ENCODE measurements around the gene NEXN. TPM values are rescaled to one million over a fixed set of nuclear protein-coding genes. Genes with fewer than 3 reads are reported as not detected.
"Not testable (repeated sequence)": the region's sequence is repeated elsewhere in the genome, so short reads cannot be mapped to it uniquely, and the experiment has no call there.

The NEXN gene
- total RNA-seq, 1 donor: 17.6 TPM

- H3K4me3 ChIP-seq (ENCODE audit: low read depth, low read length): no peak overlapping the region
- no peak for TF ChIP-seq CTCF (IDR thresholded peaks at IDR 0.05; ENCODE audit: insufficient read depth, low read length)
- no peak for DNase-seq (ENCODE audit: low read depth)
These were observed 11.4 kb downstream of the NEXN start for GRCh38 chr1:77899647-77900320.

- peak; percentile 82 for TF ChIP-seq CTCF (IDR thresholded peaks at IDR 0.05; ENCODE audit: insufficient read depth, low read length)
- DNase-seq (ENCODE audit: low read depth): peak; percentile 81
- H3K4me3 ChIP-seq (ENCODE audit: low read depth, low read length): no peak overlapping the region
These were observed 12.4 kb downstream of the NEXN start for GRCh38 chr1:77900687-77901293.

GRCh38 chr1:77905603-77906002, 17.2 kb downstream of the NEXN start:
- no peak for DNase-seq (ENCODE audit: low read depth)
- TF ChIP-seq CTCF (IDR thresholded peaks at IDR 0.05; ENCODE audit: insufficient read depth, low read length): no peak
- H3K4me3 ChIP-seq (ENCODE audit: low read depth, low read length): no peak overlapping the region

DNA sequence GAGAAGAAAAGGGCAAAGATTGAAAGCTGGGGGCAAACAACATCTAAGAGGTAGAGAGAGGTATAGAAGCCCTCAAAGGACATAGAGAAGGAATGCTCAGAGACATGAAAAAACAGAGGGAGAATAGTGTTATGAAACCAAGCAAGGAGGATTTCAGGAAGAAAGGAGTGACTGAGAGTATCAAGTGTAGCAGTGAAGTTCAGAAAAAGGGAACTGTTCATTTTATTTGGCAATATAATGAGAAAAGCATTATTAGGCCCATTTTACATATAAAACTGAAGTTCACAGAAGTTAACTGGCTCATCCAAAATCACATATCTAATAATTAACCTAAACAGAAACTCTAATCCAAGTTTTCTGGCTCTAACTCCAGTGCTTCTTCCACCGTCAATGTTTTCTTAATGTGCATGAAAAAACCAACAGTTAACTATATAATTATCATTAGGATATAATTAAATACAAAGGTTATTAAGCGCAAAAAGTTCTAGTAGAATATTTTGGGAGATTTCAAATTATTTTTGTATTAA, 17.7 kb downstream of the NEXN start:
- H3K4me3 ChIP-seq (ENCODE audit: low read depth, low read length): no peak overlapping the region
- no peak for TF ChIP-seq CTCF (IDR thresholded peaks at IDR 0.05; ENCODE audit: insufficient read depth, low read length)
- no peak for DNase-seq (ENCODE audit: low read depth)

- TF ChIP-seq CTCF (IDR thresholded peaks at IDR 0.05; ENCODE audit: insufficient read depth, low read length): no peak
- no peak overlapping the region for H3K4me3 ChIP-seq (ENCODE audit: low read depth, low read length)
- DNase-seq (ENCODE audit: low read depth): no peak
These were observed 18.2 kb downstream of the NEXN start for GRCh38 chr1:77906624-77907023.

DNA sequence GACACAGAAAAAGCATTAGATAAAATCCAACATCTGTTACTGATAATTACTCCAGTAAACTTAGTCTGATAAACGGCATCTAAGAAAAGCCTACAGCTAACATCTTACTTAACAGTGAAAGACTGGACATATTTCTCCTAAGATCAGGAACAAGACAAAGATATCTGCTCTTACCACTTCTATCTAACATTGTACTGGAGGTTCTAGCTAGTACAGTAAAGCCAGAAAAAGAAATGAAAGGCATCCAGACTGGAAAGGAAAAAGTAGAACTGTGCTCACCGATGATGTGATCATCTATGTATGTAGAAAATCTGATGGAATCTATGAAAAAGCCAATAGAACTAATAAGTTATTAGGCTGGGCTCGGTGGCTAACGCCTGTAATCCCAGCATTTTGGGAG, 21.7 kb downstream of the NEXN start:
- H3K4me3 ChIP-seq (ENCODE audit: low read depth, low read length): no peak overlapping the region
- DNase-seq (ENCODE audit: low read depth): no peak
- TF ChIP-seq CTCF (IDR thresholded peaks at IDR 0.05; ENCODE audit: insufficient read depth, low read length): no peak

GRCh38 chr1:77918918-77919317, 30.5 kb downstream of the NEXN start:
- not testable (repeated sequence) for DNase-seq (ENCODE audit: low read depth); H3K4me3 ChIP-seq (ENCODE audit: low read depth, low read length)
